ENCODE results near the gene CD22.

CD22 gene

DNA sequence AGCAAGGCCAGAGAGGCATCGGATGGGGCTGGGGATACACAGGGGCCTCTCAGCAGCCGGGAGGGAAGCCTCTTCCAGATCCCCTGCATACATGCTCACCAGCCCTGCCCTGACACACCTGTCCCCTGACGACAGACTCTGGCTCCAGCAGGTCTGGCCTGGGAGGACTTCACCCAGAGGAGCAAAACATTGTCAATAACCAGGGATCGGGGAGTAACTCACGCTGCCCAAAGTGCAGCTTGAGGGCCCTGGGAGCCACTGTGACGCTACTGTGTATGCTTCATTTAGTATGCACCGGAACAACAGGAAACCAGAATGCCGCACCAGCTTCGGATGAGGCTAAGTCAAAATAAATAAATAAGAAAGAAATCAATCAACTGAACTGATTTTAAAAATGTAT is 12.4 kb upstream of the CD22 start:
- Histone ChIP-seq H3K36me3 (replicated peaks) (no peaks in the 10 kb centered on the region), H3K27ac (no peak overlapping the region), H3K4me3 (ENCODE audit: low read depth, low read length) (no peak overlapping the region), H3K27me3 (replicated peaks) (no peaks in the 10 kb centered on the region)
- DNase-seq: no peak
- in situ Hi-C loops (cut with HindIII; ENCODE audit: low pct_ligation_motif_present, low sequenced_read_pairs): no loop called here
- TF ChIP-seq, protein P1, sequence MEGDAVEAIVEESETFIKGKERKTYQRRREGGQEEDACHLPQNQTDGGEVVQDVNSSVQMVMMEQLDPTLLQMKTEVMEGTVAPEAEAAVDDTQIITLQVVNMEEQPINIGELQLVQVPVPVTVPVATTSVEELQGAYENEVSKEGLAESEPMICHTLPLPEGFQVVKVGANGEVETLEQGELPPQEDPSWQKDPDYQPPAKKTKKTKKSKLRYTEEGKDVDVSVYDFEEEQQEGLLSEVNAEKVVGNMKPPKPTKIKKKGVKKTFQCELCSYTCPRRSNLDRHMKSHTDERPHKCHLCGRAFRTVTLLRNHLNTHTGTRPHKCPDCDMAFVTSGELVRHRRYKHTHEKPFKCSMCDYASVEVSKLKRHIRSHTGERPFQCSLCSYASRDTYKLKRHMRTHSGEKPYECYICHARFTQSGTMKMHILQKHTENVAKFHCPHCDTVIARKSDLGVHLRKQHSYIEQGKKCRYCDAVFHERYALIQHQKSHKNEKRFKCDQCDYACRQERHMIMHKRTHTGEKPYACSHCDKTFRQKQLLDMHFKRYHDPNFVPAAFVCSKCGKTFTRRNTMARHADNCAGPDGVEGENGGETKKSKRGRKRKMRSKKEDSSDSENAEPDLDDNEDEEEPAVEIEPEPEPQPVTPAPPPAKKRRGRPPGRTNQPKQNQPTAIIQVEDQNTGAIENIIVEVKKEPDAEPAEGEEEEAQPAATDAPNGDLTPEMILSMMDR (IDR thresholded peaks at IDR 0.05; ENCODE audit: low read depth, low read length, missing control alignments): no peak

DNA sequence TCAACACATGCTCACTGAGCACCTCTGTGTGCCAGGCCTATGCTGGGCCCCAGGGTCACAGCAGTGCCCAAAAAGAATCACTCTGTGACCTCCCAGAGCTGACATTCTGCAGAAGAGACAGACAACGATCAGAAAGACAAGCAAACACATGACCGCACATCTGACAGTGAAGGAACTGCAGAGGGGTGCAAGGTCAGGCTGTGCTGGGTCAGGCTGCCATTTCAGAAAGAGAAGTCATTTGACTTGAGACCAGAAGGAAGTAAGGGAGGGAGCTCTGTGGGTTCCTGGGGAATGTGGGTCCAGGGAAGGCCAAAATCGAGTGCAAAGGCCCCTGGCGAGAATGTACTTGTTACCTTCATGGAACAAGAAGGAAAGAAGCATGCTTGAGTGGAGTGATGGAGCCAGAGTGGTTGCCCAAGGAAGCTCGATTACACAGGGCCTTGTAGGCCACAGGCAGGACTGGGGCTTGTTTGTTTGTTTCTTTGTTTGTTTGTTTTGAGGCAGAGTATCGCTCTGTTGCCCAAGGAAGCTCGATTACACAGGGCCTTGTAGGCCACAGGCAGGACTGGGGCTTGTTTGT is 11.4 kb upstream of the CD22 start:
- Histone ChIP-seq H3K4me3 (ENCODE audit: low read depth, low read length) (no peak overlapping the region), H3K36me3 (replicated peaks) (no peaks in the 10 kb centered on the region), H3K27me3 (replicated peaks) (no peaks in the 10 kb centered on the region), H3K27ac (no peak overlapping the region)
- no peak for DNase-seq
- TF ChIP-seq, protein P1 (IDR thresholded peaks at IDR 0.05; ENCODE audit: low read depth, low read length, missing control alignments): no peak
- in situ Hi-C loops (cut with HindIII; ENCODE audit: low pct_ligation_motif_present, low sequenced_read_pairs): no loop called here

DNA sequence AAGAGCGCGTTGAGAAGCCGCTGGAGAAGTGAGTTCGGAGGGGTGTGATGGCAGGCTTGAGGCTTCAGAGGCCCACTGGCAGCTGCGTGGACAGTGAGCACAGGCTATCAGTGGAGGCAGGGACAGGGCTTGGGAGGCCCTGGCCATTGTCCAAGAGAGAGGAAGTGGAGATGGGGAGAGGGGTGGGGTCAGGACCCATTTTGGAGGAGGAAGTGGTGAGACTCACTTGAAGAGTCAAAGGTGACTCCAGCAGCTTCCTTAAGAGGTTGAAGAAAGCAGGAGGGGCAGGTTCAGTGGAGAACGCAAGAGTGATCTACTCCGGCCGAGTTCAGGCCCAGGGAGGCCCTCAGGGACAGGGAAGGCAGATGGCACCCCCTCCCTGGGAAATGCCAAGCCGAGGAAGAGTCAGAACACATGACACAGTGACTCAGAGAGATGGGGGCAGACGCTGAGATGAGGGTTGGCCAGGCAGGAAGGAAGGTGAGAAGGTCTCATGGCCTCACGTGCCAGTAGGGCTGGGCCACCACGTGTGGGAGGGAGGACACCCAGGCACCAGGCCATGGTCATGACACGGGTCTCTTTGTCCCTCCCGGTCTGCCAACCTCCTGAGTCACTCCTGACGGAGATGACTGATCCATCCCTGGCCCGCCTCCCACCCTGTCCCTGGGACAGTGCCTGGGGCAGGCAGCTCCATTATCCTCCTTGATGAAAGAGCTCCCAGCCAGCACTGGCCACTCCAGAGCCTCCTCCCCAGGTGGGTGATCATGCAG is 10.1 kb upstream of the CD22 start:
- peak; percentile 49 for DNase-seq
- in situ Hi-C loops (cut with HindIII; ENCODE audit: low pct_ligation_motif_present, low sequenced_read_pairs): no loop called here
- Histone ChIP-seq H3K27ac (no peak overlapping the region), H3K27me3 (replicated peaks) (no peaks in the 10 kb centered on the region), H3K4me3 (ENCODE audit: low read depth, low read length) (no peak overlapping the region), H3K36me3 (replicated peaks) (no peaks in the 10 kb centered on the region)
- TF ChIP-seq, protein P1 (IDR thresholded peaks at IDR 0.05; ENCODE audit: low read depth, low read length, missing control alignments): no peak

DNA sequence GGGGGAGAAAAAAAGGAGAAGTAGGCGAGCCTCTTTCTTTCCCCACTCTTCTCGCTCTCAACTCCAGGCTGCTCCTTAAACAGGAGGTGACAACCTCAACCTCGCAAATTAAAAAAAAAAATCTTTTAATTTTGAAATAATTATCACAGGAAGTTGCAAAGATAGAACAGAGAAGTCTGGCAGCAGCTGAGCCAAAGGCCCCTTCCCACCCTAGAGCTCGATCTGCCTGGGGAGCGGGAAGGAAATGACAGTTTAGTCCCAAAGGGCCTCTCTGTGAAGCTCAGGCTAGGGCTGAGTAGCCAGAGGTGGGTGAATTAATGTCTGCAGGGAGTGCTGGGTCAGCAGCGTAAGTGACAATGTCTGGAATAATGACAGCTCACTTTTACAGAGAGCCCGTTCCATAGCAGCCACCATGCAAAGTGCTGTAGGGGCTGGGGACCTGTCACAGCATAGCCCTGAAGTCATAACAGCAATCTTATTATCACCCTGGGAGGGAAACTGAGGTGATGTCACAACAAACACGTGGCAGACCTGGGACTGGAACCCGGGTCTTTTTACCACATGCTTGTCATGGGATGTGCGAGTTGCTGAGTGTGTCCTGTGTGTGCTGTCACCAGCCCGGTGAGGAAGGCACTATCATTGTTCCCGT is 8.8 kb upstream of the CD22 start:
- in situ Hi-C loops (cut with HindIII; ENCODE audit: low pct_ligation_motif_present, low sequenced_read_pairs): no loop called here
- H3K27ac ChIP-seq: no peak overlapping the region
- DNase-seq: no peak

DNA sequence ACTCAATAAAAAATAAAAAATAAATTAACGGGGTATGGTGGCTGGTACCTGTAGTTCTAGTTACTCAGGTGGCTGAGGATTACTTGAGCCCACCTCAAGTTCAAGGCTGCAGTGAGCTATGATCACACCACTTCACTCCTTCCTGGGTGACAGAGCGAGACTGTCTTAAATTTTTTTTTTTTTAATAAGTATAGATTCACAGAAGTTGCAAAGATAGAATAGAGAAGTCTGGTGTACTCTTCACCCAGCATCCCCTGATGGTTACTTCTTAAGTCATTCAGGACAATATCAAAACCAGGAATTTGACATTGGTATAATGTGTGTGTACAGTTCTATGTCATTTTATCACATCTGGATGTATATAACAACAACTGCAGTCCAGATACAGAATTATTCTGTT is 7.7 kb upstream of the CD22 start:
- Histone ChIP-seq H3K27me3 (replicated peaks) (no peaks in the 10 kb centered on the region), H3K27ac (no peak overlapping the region), H3K36me3 (replicated peaks) (no peaks in the 10 kb centered on the region), H3K4me3 (ENCODE audit: low read depth, low read length) (no peak overlapping the region)
- TF ChIP-seq, protein P1 (IDR thresholded peaks at IDR 0.05; ENCODE audit: low read depth, low read length, missing control alignments): no peak
- in situ Hi-C loops (cut with HindIII; ENCODE audit: low pct_ligation_motif_present, low sequenced_read_pairs): no loop called here
- no peak for DNase-seq

More for the DNA sequence above, 8.8 kb upstream of the CD22 start:
- Histone ChIP-seq H3K27me3 (replicated peaks) (no peaks in the 10 kb centered on the region), H3K4me3 (ENCODE audit: low read depth, low read length) (no peak overlapping the region), H3K36me3 (replicated peaks) (no peaks in the 10 kb centered on the region)
- TF ChIP-seq, protein P1 (IDR thresholded peaks at IDR 0.05; ENCODE audit: low read depth, low read length, missing control alignments): no peak

Measured in brain microvascular endothelial cell (primary cell).